ENCODE data around the gene KCNG2. TPM values are rescaled to one million over a fixed set of nuclear protein-coding genes. Genes with fewer than 3 reads are reported as not detected.

The KCNG2 gene
- total RNA-seq, 2 donors from 2014 or later, result not detected

DNA sequence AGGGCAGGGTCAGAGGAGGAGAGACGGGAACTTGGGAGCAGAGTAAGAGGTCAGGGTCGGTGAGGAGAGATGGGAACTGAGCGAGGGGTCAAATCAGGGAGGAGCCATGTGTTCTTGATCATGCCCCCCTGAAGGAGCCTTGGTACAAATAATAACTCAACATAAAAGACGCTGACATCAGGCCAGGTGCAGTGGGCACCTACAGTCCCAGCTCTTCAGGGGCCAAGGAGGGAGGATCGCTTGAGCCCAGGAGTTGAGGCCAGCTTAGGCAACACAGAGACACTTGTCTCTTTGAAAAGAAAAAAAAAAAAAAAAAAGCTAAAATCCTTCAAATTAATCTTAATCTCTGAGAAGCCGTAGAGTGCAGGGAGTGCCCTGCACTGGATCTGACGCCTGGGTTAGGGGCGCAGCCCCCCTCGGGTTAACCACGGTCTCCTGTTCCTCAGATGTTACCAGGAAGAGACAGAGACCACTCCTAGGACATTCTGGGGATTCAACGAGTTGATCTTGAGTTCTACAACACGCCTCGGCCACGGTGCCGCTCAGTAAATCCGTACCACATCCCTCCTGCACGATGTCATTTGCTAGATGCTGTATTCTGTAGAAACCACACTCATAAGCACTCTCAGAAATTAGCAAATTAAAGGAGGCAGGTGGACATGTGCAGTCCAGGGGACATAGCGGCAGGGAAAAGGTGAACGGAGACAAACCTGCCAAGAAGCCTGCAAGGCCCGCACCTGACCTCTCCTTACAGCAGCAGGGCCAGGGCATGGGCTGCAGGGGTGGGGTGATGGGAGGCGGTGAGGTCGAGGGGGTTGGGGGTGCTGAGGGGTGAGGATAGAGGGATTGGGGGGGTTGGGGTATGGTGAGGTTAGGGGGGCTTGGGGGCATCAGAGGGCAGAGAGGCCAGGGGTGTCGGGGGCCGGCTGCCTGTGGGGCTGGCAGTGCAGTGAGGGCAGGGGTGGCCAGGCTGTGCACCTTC lies 124.5 kb downstream of the KCNG2 start:
- Histone ChIP-seq H3K27me3 (no peaks in the 10 kb centered on the region), H3K27ac (no peak overlapping the region), H3K9me3 (no peaks in the 10 kb centered on the region), H3K4me3 (no peak overlapping the region), H3K36me3 (replicated peaks in 1 of 2; ENCODE audit: insufficient read depth in 1 of 2, low read depth in 2 of 2) (peaks cover 0 to 2% of the 10 kb centered on the region in 2 donors), H3K4me1 (peaks cover 37% of the 10 kb centered on the region)
- TF ChIP-seq POLR2A (IDR thresholded peaks at IDR 0.05), result no peak
- TF ChIP-seq, protein P1, sequence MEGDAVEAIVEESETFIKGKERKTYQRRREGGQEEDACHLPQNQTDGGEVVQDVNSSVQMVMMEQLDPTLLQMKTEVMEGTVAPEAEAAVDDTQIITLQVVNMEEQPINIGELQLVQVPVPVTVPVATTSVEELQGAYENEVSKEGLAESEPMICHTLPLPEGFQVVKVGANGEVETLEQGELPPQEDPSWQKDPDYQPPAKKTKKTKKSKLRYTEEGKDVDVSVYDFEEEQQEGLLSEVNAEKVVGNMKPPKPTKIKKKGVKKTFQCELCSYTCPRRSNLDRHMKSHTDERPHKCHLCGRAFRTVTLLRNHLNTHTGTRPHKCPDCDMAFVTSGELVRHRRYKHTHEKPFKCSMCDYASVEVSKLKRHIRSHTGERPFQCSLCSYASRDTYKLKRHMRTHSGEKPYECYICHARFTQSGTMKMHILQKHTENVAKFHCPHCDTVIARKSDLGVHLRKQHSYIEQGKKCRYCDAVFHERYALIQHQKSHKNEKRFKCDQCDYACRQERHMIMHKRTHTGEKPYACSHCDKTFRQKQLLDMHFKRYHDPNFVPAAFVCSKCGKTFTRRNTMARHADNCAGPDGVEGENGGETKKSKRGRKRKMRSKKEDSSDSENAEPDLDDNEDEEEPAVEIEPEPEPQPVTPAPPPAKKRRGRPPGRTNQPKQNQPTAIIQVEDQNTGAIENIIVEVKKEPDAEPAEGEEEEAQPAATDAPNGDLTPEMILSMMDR (IDR thresholded peaks at IDR 0.05), result no peak
- DNase-seq (peak in 3 of 4 donors; percentile 0 to 8 (median 3)), ATAC-seq (no peak)
- 95 to 96% methylated on average over 22 to 24 of the region's 24 CpGs for WGBS, 2 donors
- intact Hi-C loops (cut with DNase I), result no loop called here

DNA sequence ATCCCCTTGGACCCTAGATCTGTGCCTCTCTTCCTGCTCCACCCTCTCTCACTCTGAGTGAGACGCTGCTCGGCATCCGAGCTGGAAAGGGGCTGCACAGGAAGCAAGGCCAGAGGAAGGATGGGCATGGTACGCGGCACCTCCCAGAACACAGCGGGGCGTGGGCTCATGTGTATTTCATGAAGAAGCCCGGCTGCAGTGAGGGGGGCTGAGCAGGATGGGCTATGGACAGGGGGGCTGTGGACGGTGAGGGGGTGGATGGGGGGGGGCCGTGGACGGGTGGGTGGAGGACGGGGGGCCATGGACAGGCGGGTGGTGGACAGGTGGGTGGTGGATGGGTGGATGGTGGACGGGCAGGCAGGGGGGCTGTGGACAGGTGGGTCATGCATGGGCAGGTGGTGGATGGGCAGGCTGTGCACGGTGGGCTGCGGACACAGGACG lies 125.3 kb downstream of the KCNG2 start:
- DNase-seq (peak in 3 of 4 donors; percentile 1 to 11 (median 3)), ATAC-seq (no peak)
- no peak overlapping the region for H3K4me3 ChIP-seq
- WGBS, 2 donors, result 86 to 98% methylated on average over 10 to 17 of the region's 17 CpGs
- no peaks in the 10 kb centered on the region for H3K27me3 ChIP-seq
- peaks cover 0 to 2% of the 10 kb centered on the region in 2 donors for H3K36me3 ChIP-seq (replicated peaks in 1 of 2; ENCODE audit: insufficient read depth in 1 of 2, low read depth in 2 of 2)
- peaks cover 40% of the 10 kb centered on the region for H3K4me1 ChIP-seq
- H3K9me3 ChIP-seq, result no peaks in the 10 kb centered on the region
- intact Hi-C loops (cut with DNase I), result no loop called here
- TF ChIP-seq, protein P1 (IDR thresholded peaks at IDR 0.05), result no peak
- TF ChIP-seq POLR2A (IDR thresholded peaks at IDR 0.05), result no peak
- H3K27ac ChIP-seq, result no peak overlapping the region

DNA sequence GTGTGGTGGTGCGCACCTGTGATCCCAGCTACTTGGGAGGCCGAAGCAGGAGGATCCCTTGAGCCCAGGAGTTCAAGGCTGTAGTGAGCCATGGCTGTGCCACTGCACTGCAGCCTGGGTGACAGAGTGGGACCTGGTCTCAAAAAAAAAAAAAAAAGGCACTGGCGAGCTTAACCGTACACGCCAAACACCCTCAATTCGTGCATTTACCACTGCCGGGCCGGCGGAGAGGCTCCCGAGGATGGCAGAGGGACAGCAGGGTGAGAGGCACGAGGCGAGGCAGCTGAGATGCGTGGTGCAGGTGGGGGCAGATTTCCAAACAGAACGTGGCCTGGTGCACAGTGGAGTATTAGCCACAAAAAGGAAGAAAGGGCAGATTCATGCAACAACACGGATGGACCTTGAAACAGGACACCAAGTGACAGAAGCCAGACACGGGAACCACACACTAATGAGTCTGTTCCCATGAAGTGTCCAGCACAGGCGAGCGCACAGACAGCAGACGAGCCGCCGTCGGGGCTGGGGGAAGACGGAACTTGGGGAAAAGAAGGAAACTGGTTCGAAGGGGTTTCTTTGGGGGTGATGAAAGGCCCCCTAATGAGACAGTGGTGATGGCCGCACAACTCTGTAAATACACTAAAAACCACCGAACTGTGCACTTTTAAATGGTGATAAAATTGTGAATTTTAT lies 126.3 kb downstream of the KCNG2 start:
- intact Hi-C loops (cut with DNase I), result no loop called here
- Histone ChIP-seq H3K27me3 (no peaks in the 10 kb centered on the region), H3K4me3 (no peak overlapping the region), H3K27ac (peak overlapping the region in 3 of 4 donors; percentile 59 to 91 (median 72)), H3K9me3 (peaks cover 0 to 5% (median 0%) of the 10 kb centered on the region in 3 donors), H3K4me1 (peaks cover 40% of the 10 kb centered on the region), H3K36me3 (replicated peaks in 1 of 2; ENCODE audit: insufficient read depth in 1 of 2, low read depth in 2 of 2) (peaks cover 0 to 1% of the 10 kb centered on the region in 2 donors)
- no peak for ATAC-seq
- no peak for TF ChIP-seq POLR2A (IDR thresholded peaks at IDR 0.05)
- TF ChIP-seq, protein P1 (IDR thresholded peaks at IDR 0.05), result no peak
- peak in 3 of 4 donors; percentile 1 to 14 (median 5) for DNase-seq
- WGBS, 2 donors, result 90 to 92% methylated on average over 26 of the region's 26 CpGs

DNA sequence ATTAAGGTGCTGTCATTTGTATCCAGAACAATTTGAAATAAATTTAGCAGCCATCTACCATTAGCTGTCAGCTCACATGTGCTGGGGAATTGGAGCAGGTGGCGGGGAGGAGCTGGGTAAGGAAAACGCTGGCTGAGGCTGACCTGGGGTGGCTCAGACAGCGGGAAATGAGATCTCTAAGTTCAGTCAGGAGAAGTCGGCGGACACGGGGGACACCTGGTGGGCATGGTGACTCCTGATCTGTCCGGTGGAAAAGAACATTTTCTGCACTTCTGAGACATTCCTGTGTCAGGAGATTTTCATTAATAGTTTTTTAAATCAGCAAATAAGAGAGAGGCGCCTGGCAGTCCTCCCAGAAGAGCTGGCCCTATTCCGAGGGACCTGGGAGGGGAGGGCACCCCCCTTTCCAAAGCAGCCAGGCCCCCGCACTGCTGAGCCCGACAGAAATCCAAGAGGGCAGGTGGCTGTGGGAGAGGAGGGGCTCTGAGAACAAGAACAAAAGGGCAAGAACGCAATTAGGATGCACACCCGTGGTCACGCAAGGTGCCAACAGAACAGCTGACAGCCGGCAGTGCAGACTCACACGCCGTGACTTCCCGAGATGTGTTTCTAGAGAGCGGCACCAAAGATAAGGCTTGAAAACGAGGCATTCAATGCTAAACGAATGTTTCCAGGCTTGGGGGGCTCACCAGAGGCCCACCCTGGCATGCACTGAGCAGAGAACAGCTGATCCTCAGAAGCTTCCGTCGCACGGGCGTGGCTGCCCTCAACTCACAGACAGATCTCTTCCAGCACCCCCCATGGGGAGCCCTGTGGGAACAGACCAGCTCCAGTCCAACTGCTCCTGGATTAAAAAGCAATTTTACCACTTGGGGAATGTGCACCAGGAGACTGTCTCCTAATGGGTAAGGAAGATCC lies 127.3 kb downstream of the KCNG2 start:
- Histone ChIP-seq H3K4me3 (no peak overlapping the region), H3K27me3 (no peaks in the 10 kb centered on the region), H3K4me1 (peaks cover 40% of the 10 kb centered on the region), H3K27ac (peak overlapping the region; percentile 69 to 91 (median 76)), H3K36me3 (replicated peaks in 1 of 2; ENCODE audit: insufficient read depth in 1 of 2, low read depth in 2 of 2) (no peaks in the 10 kb centered on the region), H3K9me3 (peaks cover 0 to 14% (median 0%) of the 10 kb centered on the region in 3 donors)
- TF ChIP-seq, protein P1 (IDR thresholded peaks at IDR 0.05), result peak in 4 of 7 experiments; percentile 50 to 56 (median 54)
- TF ChIP-seq POLR2A (IDR thresholded peaks at IDR 0.05), result peak in 1 of 3 donors; percentile 30
- peak; percentile 92 for ATAC-seq
- 22 to 32% methylated on average over 22 to 25 of the region's 25 CpGs for WGBS, 2 donors
- intact Hi-C loops (cut with DNase I), result no loop called here
- peak; percentile 85 to 94 (median 90) for DNase-seq

All from body of pancreas (tissue), 4 donors.